ENCODE results near the gene CD38. TPM values are rescaled to one million over a fixed set of nuclear protein-coding genes. Genes with fewer than 3 reads are reported as not detected.
"Not testable (repeated sequence)": the region's sequence is repeated elsewhere in the genome, so short reads cannot be mapped to it uniquely, and the experiment has no call there.

Gene CD38
- total RNA-seq (47.6 TPM), polyA plus RNA-seq (31.0 TPM)
- long read RNA-seq, donor 1, full-length matches to known transcripts: 10 of 10 reads
- long read RNA-seq, donor 1, partial matches to known transcripts: 0 of 10 reads
- long read RNA-seq, donor 1, other reads (novel, unspliced or antisense): 0 of 10 reads
- long read RNA-seq, donor 2: 0 reads
- long read RNA-seq, donor 3, full-length matches to known transcripts: 107 of 142 reads
- long read RNA-seq, donor 3, partial matches to known transcripts: 35 of 142 reads
- long read RNA-seq, donor 3, other reads (novel, unspliced or antisense): 0 of 142 reads
- long read RNA-seq, donor 4, full-length matches to known transcripts: 36 of 42 reads
- long read RNA-seq, donor 4, partial matches to known transcripts: 6 of 42 reads
- long read RNA-seq, donor 4, other reads (novel, unspliced or antisense): 0 of 42 reads
- long read RNA-seq, donor 5, full-length matches to known transcripts: 55 of 182 reads
- long read RNA-seq, donor 5, partial matches to known transcripts: 127 of 182 reads
- long read RNA-seq, donor 5, other reads (novel, unspliced or antisense): 0 of 182 reads
- long read RNA-seq, donor 6, full-length matches to known transcripts: 33 of 38 reads
- long read RNA-seq, donor 6, partial matches to known transcripts: 5 of 38 reads
- long read RNA-seq, donor 6, other reads (novel, unspliced or antisense): 0 of 38 reads
- long read RNA-seq, donor 7, full-length matches to known transcripts: 38 of 45 reads
- long read RNA-seq, donor 7, partial matches to known transcripts: 7 of 45 reads
- long read RNA-seq, donor 7, other reads (novel, unspliced or antisense): 0 of 45 reads
- long read RNA-seq, donor 8, full-length matches to known transcripts: 26 of 33 reads
- long read RNA-seq, donor 8, partial matches to known transcripts: 7 of 33 reads
- long read RNA-seq, donor 8, other reads (novel, unspliced or antisense): 0 of 33 reads
- long read RNA-seq, donor 9, full-length matches to known transcripts: 61 of 80 reads
- long read RNA-seq, donor 9, partial matches to known transcripts: 19 of 80 reads
- long read RNA-seq, donor 9, other reads (novel, unspliced or antisense): 0 of 80 reads
- long read RNA-seq, donor 10, full-length matches to known transcripts: 43 of 57 reads
- long read RNA-seq, donor 10, partial matches to known transcripts: 14 of 57 reads
- long read RNA-seq, donor 10, other reads (novel, unspliced or antisense): 0 of 57 reads

DNA sequence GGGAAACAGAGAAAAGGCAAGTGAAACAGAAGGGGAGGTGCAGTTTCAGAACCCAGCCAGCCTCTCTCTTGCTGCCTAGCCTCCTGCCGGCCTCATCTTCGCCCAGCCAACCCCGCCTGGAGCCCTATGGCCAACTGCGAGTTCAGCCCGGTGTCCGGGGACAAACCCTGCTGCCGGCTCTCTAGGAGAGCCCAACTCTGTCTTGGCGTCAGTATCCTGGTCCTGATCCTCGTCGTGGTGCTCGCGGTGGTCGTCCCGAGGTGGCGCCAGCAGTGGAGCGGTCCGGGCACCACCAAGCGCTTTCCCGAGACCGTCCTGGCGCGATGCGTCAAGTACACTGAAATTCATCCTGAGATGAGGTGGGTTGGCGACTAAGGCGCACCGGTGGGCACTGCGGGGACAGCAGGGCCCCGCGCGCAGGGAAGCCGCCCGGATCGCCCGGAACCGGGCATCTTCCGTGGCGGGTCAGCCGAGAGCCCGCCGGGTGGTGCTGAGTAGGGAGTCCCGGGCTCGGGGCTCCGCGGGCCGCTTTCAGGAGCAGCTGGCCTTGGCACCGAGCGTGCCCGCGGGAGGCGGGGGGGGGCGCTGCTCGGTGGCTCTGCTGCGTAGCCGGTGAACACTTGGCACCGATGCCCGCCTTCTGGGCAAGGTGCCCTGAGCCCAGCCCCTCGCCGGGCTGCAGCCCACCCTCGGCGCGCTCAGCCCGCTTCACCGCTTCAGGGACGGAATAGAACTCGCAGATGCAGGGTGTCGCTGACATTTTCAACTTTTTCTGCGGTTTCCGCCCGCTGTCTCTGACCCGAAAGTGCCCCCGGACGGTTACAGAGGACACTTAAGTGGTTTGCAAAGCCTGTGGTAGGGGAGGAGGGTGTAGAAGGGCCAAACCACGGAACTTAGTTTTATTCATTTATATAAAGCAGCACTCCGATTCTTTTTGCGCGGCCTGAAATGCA lies at the start of gene CD38:
Gene CD38, plus strand, starts transcription at position 40 of the 953 bp plus-strand sequence. Its CDS starts 87 bp downstream, at position 127.
- DNase-seq (ENCODE audit: low read depth in 6 of 9, low spot score in 9 of 9): peak in 5 of 9 donors; percentile 46 to 80 (median 57)
- no peaks in the 10 kb centered on the region for H3K9me3 ChIP-seq (ENCODE audit: control insufficient read depth in 2 of 2, insufficient read depth in 1 of 2, low read length in 1 of 2)
- H3K36me3 ChIP-seq (ENCODE audit: control insufficient read depth in 2 of 2, insufficient read depth in 2 of 2, low read length in 1 of 2): peaks cover 11 to 22% of the 10 kb centered on the region in 2 donors
- H3K27ac ChIP-seq (ENCODE audit: low read depth in 1 of 2, low read length in 1 of 2): peak within 1 kb of the TSS; percentile 93 to 94
- H3K4me3 ChIP-seq (ENCODE audit: low read length in 2 of 2): peak within 1 kb of the TSS; percentile 79 to 92
- WGBS: under 1% methylated on average over 76 of the region's 76 CpGs
- H3K4me1 ChIP-seq (ENCODE audit: control insufficient read depth in 2 of 2, insufficient read depth in 2 of 2, low read length in 2 of 2): peaks cover 27 to 39% of the 10 kb centered on the region in 2 donors
- H3K27me3 ChIP-seq (ENCODE audit: control insufficient read depth in 2 of 2, insufficient read depth in 1 of 2, low read length in 1 of 2): no peaks in the 10 kb centered on the region

- Histone ChIP-seq H3K9me3 (ENCODE audit: control insufficient read depth in 2 of 2, insufficient read depth in 1 of 2, low read length in 1 of 2) (peaks cover 0 to 4% of the 10 kb centered on the region in 2 donors), H3K36me3 (ENCODE audit: control insufficient read depth in 2 of 2, insufficient read depth in 2 of 2, low read length in 1 of 2) (no peaks in the 10 kb centered on the region), H3K27ac (ENCODE audit: low read depth in 1 of 2, low read length in 1 of 2) (no peak overlapping the region), H3K4me1 (ENCODE audit: control insufficient read depth in 2 of 2, insufficient read depth in 2 of 2, low read length in 2 of 2) (peaks cover 16 to 42% of the 10 kb centered on the region in 2 donors), H3K27me3 (ENCODE audit: control insufficient read depth in 2 of 2, insufficient read depth in 1 of 2, low read length in 1 of 2) (no peaks in the 10 kb centered on the region), H3K4me3 (ENCODE audit: low read length in 2 of 2) (no peak overlapping the region)
- DNase-seq (ENCODE audit: low read depth in 6 of 9, low spot score in 9 of 9): peak in 5 of 9 donors; percentile 41 to 80 (median 55)
- 38% methylated on average over 3 of the region's 3 CpGs for WGBS
Measured at GRCh38 chr4:15729910-15730533, 48.1 kb upstream of the CD38 start.

- 75% methylated on average over 5 of the region's 5 CpGs for WGBS
- DNase-seq (ENCODE audit: low read depth in 6 of 9, low spot score in 9 of 9); H3K9me3 ChIP-seq (ENCODE audit: control insufficient read depth in 2 of 2, insufficient read depth in 1 of 2, low read length in 1 of 2); H3K27me3 ChIP-seq (ENCODE audit: control insufficient read depth in 2 of 2, insufficient read depth in 1 of 2, low read length in 1 of 2); H3K36me3 ChIP-seq (ENCODE audit: control insufficient read depth in 2 of 2, insufficient read depth in 2 of 2, low read length in 1 of 2); H3K4me3 ChIP-seq (ENCODE audit: low read length in 2 of 2); H3K27ac ChIP-seq (ENCODE audit: low read depth in 1 of 2, low read length in 1 of 2): not testable (repeated sequence)
- H3K4me1 ChIP-seq (ENCODE audit: control insufficient read depth in 2 of 2, insufficient read depth in 2 of 2, low read length in 2 of 2): peaks cover 17 to 38% of the 10 kb centered on the region in 2 donors
Measured at GRCh38 chr4:15733061-15733460, 45.1 kb upstream of the CD38 start.

GRCh38 chr4:15735536-15735935 lies 42.6 kb upstream of the CD38 start:
- Histone ChIP-seq H3K27ac (ENCODE audit: low read depth in 1 of 2, low read length in 1 of 2) (no peak overlapping the region), H3K4me3 (ENCODE audit: low read length in 2 of 2) (no peak overlapping the region), H3K9me3 (ENCODE audit: control insufficient read depth in 2 of 2, insufficient read depth in 1 of 2, low read length in 1 of 2) (peaks cover 0 to 4% of the 10 kb centered on the region in 2 donors), H3K4me1 (ENCODE audit: control insufficient read depth in 2 of 2, insufficient read depth in 2 of 2, low read length in 2 of 2) (peaks cover 20 to 26% of the 10 kb centered on the region in 2 donors), H3K36me3 (ENCODE audit: control insufficient read depth in 2 of 2, insufficient read depth in 2 of 2, low read length in 1 of 2) (no peaks in the 10 kb centered on the region), H3K27me3 (ENCODE audit: control insufficient read depth in 2 of 2, insufficient read depth in 1 of 2, low read length in 1 of 2) (no peaks in the 10 kb centered on the region)
- 88% methylated on average over 6 of the region's 6 CpGs for WGBS
- DNase-seq (ENCODE audit: low read depth in 6 of 9, low spot score in 9 of 9): no peak

DNA sequence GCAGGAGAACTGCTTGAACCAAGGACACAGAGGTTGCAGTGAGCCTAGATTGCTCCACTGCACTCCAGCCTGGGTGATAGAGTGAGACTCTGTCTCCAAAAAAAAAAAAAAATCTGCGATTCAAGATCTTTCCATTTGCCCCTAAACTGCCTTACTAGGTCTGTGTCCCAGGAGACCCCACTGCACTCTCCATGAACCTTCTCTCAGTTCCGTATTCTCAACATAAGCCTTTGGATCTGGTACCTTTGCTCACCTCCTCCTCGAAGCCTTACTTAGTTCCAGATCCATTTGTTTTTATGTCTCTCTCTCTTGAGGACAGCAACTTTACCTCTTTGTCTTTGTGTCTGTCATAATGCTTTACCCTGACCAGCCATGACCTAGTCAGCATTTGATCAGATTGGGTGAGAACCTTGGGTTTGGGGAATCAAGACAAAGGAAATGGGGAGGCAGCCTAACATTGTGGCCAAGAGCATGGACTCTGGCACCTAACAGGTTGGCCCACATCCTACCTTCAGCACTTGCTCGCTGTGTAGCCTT lies 41.5 kb upstream of the CD38 start:
- Histone ChIP-seq H3K27me3 (ENCODE audit: control insufficient read depth in 2 of 2, insufficient read depth in 1 of 2, low read length in 1 of 2) (no peaks in the 10 kb centered on the region), H3K4me1 (ENCODE audit: control insufficient read depth in 2 of 2, insufficient read depth in 2 of 2, low read length in 2 of 2) (peaks cover 20 to 23% of the 10 kb centered on the region in 2 donors), H3K36me3 (ENCODE audit: control insufficient read depth in 2 of 2, insufficient read depth in 2 of 2, low read length in 1 of 2) (no peaks in the 10 kb centered on the region), H3K9me3 (ENCODE audit: control insufficient read depth in 2 of 2, insufficient read depth in 1 of 2, low read length in 1 of 2) (peaks cover 0 to 6% of the 10 kb centered on the region in 2 donors), H3K4me3 (ENCODE audit: low read length in 2 of 2) (no peak overlapping the region), H3K27ac (ENCODE audit: low read depth in 1 of 2, low read length in 1 of 2) (no peak overlapping the region)
- WGBS: over 99% methylated on average over 4 of the region's 4 CpGs
- no peak for DNase-seq (ENCODE audit: low read depth in 6 of 9, low spot score in 9 of 9)

- Histone ChIP-seq H3K4me1 (ENCODE audit: control insufficient read depth in 2 of 2, insufficient read depth in 2 of 2, low read length in 2 of 2) (peaks cover 20 to 23% of the 10 kb centered on the region in 2 donors), H3K36me3 (ENCODE audit: control insufficient read depth in 2 of 2, insufficient read depth in 2 of 2, low read length in 1 of 2) (no peaks in the 10 kb centered on the region), H3K4me3 (ENCODE audit: low read length in 2 of 2) (no peak overlapping the region), H3K27me3 (ENCODE audit: control insufficient read depth in 2 of 2, insufficient read depth in 1 of 2, low read length in 1 of 2) (no peaks in the 10 kb centered on the region), H3K9me3 (ENCODE audit: control insufficient read depth in 2 of 2, insufficient read depth in 1 of 2, low read length in 1 of 2) (peaks cover 1 to 12% of the 10 kb centered on the region in 2 donors), H3K27ac (ENCODE audit: low read depth in 1 of 2, low read length in 1 of 2) (no peak overlapping the region)
- WGBS: 90% methylated on average over 3 of the region's 3 CpGs
- no peak for DNase-seq (ENCODE audit: low read depth in 6 of 9, low spot score in 9 of 9)
Measured at GRCh38 chr4:15737255-15737654, 40.9 kb upstream of the CD38 start.

- 93% methylated on average over 1 of the region's 1 CpG for WGBS
- peaks cover 1 to 10% of the 10 kb centered on the region in 2 donors for H3K9me3 ChIP-seq (ENCODE audit: control insufficient read depth in 2 of 2, insufficient read depth in 1 of 2, low read length in 1 of 2)
- DNase-seq (ENCODE audit: low read depth in 6 of 9, low spot score in 9 of 9): no peak
- no peaks in the 10 kb centered on the region for H3K36me3 ChIP-seq (ENCODE audit: control insufficient read depth in 2 of 2, insufficient read depth in 2 of 2, low read length in 1 of 2)
- H3K27me3 ChIP-seq (ENCODE audit: control insufficient read depth in 2 of 2, insufficient read depth in 1 of 2, low read length in 1 of 2): no peaks in the 10 kb centered on the region
- no peak overlapping the region for H3K4me3 ChIP-seq (ENCODE audit: low read length in 2 of 2)
- peaks cover 19 to 22% of the 10 kb centered on the region in 2 donors for H3K4me1 ChIP-seq (ENCODE audit: control insufficient read depth in 2 of 2, insufficient read depth in 2 of 2, low read length in 2 of 2)
- H3K27ac ChIP-seq (ENCODE audit: low read depth in 1 of 2, low read length in 1 of 2): no peak overlapping the region
Measured at GRCh38 chr4:15738877-15739276, 39.3 kb upstream of the CD38 start.

Data from thymus (tissue), 14 donors.